Lower leg skin (tissue), 4 donors: Measurements from ENCODE around the gene SCD5. TPM values are rescaled to one million over a fixed set of nuclear protein-coding genes. Genes with fewer than 3 reads are reported as not detected.

Experiments used
- DNase-seq, 2 donors: peaks; one replicate each; pipeline ENCODE4 v3.0.0-alpha.2; 2019; ENCODE audit warnings: low spot score in 2 of 2
- H3K4me3 ChIP-seq: fragments of 200-600 bp; sonication (generic); 2 replicates; pipeline ENCODE4 v1.5.1; 2017; ENCODE audit warnings: mild to moderate bottlenecking, low read depth; ENCODE audit not compliant: poor library complexity, severe bottlenecking
- POLR2A ChIP-seq, 2 donors: fragments of 450-650 bp; IDR thresholded peaks; one replicate each; pipeline ENCODE4 v1.6.1; 2016 to 2017; ENCODE audit warnings: antibody characterized with exemption in 2 of 2, mild to moderate bottlenecking in 1 of 2, moderate library complexity in 1 of 2
- WGBS, 2 donors: methylation state at CpG; one replicate each; pipeline ENCODE4 v1.1.5; 2018; 5-methylcytosine and 5-hydroxymethylcytosine counted together
- intact Hi-C: fragments of 100-400 bp; cut with DNase I; formaldehyde crosslinking; loops from one replicate; pipeline ENCODE4 v1.15.0; 2023; ENCODE audit warnings: low total_unique reads
- total RNA-seq, 4 donors: library from RNA; depleted of rRNA; stranded (reverse); fragments of >200 nt; gene quantifications; one replicate each; pipeline ENCODE4 v1.1.0, GENCODE V29; 2016
- TF ChIP-seq, protein P1 (sequence below), 3 donors: fragments of 450-650 bp; IDR thresholded peaks; one replicate each; pipeline ENCODE4 v1.5.1; 2016; ENCODE audit warnings: antibody characterized with exemption in 3 of 3, mild to moderate bottlenecking in 3 of 3, moderate library complexity in 2 of 3

SCD5 gene
- total RNA-seq, 4 donors from 2014 or later: 4.6 to 16.9 (median 11.6) TPM

DNA sequence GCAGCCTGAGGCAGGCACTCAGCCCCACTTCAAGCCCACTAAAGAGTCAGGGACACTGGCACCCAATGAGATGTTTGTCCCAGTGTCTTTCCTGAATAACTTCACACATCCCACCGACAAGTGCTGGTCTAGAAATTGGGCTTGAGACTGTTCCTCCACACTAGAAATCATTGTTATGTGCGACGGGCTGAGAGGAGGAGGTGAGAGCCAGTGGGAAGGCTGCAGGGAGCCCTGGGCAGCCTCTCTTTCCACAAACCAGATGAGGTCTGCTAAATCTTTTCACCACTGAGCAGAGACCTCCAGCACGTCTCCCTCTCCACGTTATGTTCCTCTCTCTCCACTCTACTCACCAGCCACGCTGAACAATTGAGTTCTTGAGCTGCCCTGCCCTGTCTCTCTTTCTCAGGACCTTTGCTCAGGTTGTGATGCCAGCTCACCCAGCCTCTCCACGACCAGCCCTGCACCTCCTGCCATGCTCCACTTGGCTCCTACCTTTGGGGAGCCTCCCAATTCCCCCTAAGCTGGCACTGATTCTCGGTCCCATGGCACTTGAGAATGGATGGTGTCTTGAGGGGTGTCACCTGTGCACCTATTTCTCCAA is 8.4 kb downstream of the SCD5 start:
- intact Hi-C loops: no loop called here
- DNase-seq: peak in 1 of 2 donors; percentile 14
- TF ChIP-seq, protein P1, sequence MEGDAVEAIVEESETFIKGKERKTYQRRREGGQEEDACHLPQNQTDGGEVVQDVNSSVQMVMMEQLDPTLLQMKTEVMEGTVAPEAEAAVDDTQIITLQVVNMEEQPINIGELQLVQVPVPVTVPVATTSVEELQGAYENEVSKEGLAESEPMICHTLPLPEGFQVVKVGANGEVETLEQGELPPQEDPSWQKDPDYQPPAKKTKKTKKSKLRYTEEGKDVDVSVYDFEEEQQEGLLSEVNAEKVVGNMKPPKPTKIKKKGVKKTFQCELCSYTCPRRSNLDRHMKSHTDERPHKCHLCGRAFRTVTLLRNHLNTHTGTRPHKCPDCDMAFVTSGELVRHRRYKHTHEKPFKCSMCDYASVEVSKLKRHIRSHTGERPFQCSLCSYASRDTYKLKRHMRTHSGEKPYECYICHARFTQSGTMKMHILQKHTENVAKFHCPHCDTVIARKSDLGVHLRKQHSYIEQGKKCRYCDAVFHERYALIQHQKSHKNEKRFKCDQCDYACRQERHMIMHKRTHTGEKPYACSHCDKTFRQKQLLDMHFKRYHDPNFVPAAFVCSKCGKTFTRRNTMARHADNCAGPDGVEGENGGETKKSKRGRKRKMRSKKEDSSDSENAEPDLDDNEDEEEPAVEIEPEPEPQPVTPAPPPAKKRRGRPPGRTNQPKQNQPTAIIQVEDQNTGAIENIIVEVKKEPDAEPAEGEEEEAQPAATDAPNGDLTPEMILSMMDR (IDR thresholded peaks at IDR 0.05): no peak
- WGBS, 2 donors: 79 to 87% methylated on average over 8 of the region's 8 CpGs
- H3K4me3 ChIP-seq: no peak overlapping the region

DNA sequence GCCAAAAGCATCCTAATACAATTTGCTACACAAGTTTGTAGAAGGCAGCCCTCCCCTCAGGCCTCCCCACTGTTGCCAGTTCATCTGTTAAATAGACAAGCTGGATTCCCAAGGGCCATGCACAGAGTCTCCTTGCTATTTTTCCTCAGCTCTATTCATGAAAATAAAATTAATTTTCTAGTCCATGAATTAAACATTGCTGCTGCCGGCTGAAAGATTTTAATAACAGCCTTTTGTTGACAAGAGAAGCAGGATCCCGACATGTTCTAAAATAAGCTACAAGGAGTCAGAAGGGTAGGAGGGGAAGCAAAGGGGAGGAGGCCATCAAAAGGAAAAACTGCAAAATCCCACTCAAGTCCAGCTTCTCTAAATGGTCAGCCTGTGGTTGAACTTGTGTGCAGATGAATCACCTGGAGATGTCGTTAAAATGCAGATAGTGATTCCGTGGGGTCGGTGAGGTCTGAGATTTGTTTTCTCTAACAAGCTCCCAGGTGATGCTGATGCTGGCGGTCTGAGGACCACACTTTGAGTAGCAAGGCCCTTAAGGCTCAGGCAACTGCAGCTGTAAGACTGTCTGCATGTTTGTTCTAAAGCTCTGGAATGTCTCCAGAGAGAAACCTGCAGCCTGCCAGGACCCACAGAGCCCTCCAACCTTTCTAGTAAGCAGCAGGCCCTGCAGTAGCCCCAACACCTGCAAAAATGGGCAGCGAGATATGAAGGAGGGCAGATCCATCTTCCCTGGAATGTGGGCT is 9.4 kb downstream of the SCD5 start:
- TF ChIP-seq POLR2A (IDR thresholded peaks at IDR 0.05): no peak
- TF ChIP-seq, protein P1 (IDR thresholded peaks at IDR 0.05): no peak
- H3K4me3 ChIP-seq: no peak overlapping the region
- intact Hi-C loops: no loop called here
- WGBS, 2 donors: 65 to 85% methylated on average over 7 of the region's 7 CpGs
- no peak for DNase-seq

- no peak for TF ChIP-seq POLR2A (IDR thresholded peaks at IDR 0.05)
- WGBS, 2 donors: 51 to 68% methylated on average over 4 of the region's 4 CpGs
These were observed 11.3 kb downstream of the SCD5 start for GRCh38 chr4:82787342-82787741.

GRCh38 chr4:82786828-82787227 is 11.8 kb downstream of the SCD5 start:
- DNase-seq: no peak
- 61 to 85% methylated on average over 4 of the region's 4 CpGs for WGBS, 2 donors
- TF ChIP-seq POLR2A (IDR thresholded peaks at IDR 0.05): no peak
- TF ChIP-seq, protein P1 (IDR thresholded peaks at IDR 0.05): no peak
- intact Hi-C loops: no loop called here
- H3K4me3 ChIP-seq: no peak overlapping the region

More at GRCh38 chr4:82787342-82787741, 11.3 kb downstream of the SCD5 start:
- intact Hi-C loops: no loop called here
- no peak for DNase-seq
- no peak overlapping the region for H3K4me3 ChIP-seq

DNA sequence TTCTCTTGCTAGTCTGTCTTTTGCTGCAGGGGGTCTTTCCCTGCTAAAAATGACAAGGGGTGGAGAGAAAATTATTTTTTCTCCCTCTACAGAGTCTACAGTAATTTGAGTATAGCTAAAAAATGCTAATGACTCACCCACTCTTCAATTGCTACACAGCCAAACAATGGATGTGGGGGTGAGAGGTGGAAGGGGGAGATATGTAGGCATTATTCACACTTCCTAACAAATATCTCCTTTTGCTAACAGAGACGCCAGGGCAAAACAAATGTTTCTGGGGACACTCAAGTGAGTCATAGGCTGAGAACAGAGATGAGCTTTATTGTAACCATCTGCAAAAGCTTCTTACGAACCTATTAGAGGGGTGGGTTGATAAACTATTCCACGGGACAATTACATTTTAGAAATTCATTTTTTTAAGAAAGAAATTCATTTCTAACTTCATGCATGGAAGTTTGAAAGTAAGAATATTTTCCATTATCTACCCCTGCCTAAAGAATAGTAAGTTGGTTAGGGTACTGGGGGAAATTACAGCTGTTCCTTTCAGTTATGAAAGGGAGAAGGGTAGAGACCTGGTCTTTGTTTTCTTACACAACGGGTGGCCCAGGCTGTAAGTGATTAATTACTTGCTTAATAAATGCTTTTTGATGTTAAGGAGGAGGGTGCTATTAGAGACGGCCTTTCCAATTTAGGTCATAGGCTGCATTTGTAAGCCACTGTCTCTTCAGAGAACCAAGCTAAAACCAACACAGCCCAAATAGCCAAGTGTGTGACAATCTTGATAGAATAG is 12.8 kb downstream of the SCD5 start:
- 30 to 33% methylated on average over 5 of the region's 5 CpGs for WGBS, 2 donors
- no peak overlapping the region for H3K4me3 ChIP-seq
- no peak for DNase-seq
- no peak for TF ChIP-seq POLR2A (IDR thresholded peaks at IDR 0.05)
- TF ChIP-seq, protein P1 (IDR thresholded peaks at IDR 0.05): no peak
- intact Hi-C loops: no loop called here
